ENCODE measurements around the gene PIP5K1B. TPM values are rescaled to one million over a fixed set of nuclear protein-coding genes. Genes with fewer than 3 reads are reported as not detected.

The PIP5K1B gene
- total and polyA plus RNA-seq, 2 of the 13 experiments (the other 11 are each of a cell fraction or from before 2014, with no cell fraction given): 15.8 to 17.5 TPM

DNA sequence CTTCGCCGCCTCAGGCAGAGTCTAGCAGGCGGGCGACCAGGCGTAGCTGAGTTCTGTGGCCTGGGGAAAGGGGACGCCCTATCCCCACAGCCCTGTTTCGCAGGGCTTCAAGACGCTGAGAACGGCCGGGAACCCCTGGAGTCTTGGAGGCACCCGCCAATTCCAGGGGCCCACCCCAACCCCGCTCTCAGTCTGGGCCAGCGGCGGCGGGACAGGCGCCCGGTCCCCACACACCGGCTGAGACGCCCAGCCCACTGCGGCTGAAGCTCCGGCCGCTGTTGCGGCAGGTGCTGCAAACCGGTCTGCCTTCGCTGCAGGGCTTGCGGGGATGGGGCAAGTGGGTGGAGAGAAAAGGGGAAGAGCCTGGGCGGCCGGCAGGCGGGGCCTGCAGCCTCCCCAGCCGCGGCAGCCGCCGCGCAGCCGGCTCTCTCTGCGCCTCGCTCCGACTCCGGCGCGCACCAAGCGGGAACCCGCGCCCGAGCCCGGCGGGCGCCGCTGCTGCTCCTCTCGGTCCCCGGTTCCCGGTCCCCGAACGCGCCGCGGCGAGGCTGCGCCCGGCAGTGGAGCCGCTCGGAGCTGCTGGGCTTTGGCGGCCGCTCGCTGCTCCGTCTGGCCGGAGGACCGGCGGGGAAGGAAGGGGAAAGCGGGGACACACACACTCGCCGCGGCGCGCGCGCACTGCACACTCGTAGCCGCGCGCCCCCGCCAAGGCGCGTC lies at the start of gene PIP5K1B (continued):
- TF ChIP-seq, protein P1, sequence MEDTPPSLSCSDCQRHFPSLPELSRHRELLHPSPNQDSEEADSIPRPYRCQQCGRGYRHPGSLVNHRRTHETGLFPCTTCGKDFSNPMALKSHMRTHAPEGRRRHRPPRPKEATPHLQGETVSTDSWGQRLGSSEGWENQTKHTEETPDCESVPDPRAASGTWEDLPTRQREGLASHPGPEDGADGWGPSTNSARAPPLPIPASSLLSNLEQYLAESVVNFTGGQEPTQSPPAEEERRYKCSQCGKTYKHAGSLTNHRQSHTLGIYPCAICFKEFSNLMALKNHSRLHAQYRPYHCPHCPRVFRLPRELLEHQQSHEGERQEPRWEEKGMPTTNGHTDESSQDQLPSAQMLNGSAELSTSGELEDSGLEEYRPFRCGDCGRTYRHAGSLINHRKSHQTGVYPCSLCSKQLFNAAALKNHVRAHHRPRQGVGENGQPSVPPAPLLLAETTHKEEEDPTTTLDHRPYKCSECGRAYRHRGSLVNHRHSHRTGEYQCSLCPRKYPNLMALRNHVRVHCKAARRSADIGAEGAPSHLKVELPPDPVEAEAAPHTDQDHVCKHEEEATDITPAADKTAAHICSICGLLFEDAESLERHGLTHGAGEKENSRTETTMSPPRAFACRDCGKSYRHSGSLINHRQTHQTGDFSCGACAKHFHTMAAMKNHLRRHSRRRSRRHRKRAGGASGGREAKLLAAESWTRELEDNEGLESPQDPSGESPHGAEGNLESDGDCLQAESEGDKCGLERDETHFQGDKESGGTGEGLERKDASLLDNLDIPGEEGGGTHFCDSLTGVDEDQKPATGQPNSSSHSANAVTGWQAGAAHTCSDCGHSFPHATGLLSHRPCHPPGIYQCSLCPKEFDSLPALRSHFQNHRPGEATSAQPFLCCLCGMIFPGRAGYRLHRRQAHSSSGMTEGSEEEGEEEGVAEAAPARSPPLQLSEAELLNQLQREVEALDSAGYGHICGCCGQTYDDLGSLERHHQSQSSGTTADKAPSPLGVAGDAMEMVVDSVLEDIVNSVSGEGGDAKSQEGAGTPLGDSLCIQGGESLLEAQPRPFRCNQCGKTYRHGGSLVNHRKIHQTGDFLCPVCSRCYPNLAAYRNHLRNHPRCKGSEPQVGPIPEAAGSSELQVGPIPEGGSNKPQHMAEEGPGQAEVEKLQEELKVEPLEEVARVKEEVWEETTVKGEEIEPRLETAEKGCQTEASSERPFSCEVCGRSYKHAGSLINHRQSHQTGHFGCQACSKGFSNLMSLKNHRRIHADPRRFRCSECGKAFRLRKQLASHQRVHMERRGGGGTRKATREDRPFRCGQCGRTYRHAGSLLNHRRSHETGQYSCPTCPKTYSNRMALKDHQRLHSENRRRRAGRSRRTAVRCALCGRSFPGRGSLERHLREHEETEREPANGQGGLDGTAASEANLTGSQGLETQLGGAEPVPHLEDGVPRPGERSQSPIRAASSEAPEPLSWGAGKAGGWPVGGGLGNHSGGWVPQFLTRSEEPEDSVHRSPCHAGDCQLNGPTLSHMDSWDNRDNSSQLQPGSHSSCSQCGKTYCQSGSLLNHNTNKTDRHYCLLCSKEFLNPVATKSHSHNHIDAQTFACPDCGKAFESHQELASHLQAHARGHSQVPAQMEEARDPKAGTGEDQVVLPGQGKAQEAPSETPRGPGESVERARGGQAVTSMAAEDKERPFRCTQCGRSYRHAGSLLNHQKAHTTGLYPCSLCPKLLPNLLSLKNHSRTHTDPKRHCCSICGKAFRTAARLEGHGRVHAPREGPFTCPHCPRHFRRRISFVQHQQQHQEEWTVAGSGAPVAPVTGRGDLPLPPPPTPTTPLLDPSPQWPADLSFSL (CRISPR knock-in tag; IDR thresholded peaks at IDR 0.05): no peak
- TF ChIP-seq MED13 (CRISPR knock-in tag; IDR thresholded peaks at IDR 0.05) (peak; percentile 52; the same call in 1 of the 2 replicates), ZNF205 (CRISPR knock-in tag; IDR thresholded peaks at IDR 0.05) (no peak), CAMTA2 (CRISPR knock-in tag; IDR thresholded peaks at IDR 0.05; ENCODE audit: borderline replicate concordance) (no peak), TFE3 (CRISPR knock-in tag; IDR thresholded peaks at IDR 0.05) (no peak), NONO (IDR thresholded peaks at IDR 0.05) (no peak), NONO (CRISPR knock-in tag; conservative IDR thresholded peaks at IDR 0.05) (peak; percentile 57), ZFP82 (CRISPR knock-in tag; IDR thresholded peaks at IDR 0.05; ENCODE audit: borderline replicate concordance) (peak; percentile 69; the same call in 1 of the 2 replicates), SIN3A (IDR thresholded peaks at IDR 0.05; ENCODE audit: borderline replicate concordance, low read depth, low read length) (peak; percentile 80; the same call in 1 of the 2 replicates), ZBTB38 (CRISPR knock-in tag; IDR thresholded peaks at IDR 0.05) (0 out of 2 replicates have a peak, but pooled peaks have one; percentile 5), RORA (CRISPR knock-in tag; IDR thresholded peaks at IDR 0.05) (no peak), CBFB (CRISPR knock-in tag; IDR thresholded peaks at IDR 0.05) (0 out of 2 replicates have a peak, but pooled peaks have one; percentile 20), JARID2 (CRISPR knock-in tag; IDR thresholded peaks at IDR 0.05; ENCODE audit: insufficient replicate concordance) (no peak), ZNF350 (CRISPR knock-in tag; IDR thresholded peaks at IDR 0.05; ENCODE audit: borderline replicate concordance, low read depth) (0 out of 2 replicates have a peak, but pooled peaks have one; percentile 74), REPIN1 (CRISPR knock-in tag; IDR thresholded peaks at IDR 0.05; ENCODE audit: borderline replicate concordance, low read depth) (no peak), ISL2 (CRISPR knock-in tag; IDR thresholded peaks at IDR 0.05) (peak; percentile 65; the same call in 1 of the 2 replicates), MEF2D (CRISPR knock-in tag; IDR thresholded peaks at IDR 0.05) (peak; percentile 42; the same call in 1 of the 2 replicates)
